Measurements from ENCODE around the gene ZCCHC7.

ZCCHC7 gene

GRCh38 chr9:37342895-37343294 lies 222.5 kb downstream of the ZCCHC7 start:
- no peak for DNase-seq

GRCh38 chr9:37343724-37344123 lies 223.3 kb downstream of the ZCCHC7 start:
- no peak for DNase-seq

DNA sequence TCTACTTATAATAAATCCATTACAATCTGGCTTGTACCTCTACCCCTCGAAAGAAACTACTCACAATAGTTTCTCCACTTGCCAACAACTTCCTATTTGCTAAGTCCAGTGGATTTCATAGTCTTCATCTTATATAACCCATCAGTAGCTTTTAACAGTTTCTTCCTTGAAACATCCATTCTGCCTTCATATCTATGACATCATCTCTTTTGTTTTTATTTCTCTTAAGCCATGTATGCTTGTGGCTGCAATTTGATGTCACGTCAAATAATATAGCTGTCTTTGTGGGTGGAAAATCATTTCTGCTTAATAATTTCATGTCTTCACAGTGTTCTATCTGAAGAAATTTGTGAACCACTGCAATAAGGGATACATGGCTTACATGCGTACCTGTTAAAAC lies 224.7 kb downstream of the ZCCHC7 start:
- DNase-seq: no peak

DNA sequence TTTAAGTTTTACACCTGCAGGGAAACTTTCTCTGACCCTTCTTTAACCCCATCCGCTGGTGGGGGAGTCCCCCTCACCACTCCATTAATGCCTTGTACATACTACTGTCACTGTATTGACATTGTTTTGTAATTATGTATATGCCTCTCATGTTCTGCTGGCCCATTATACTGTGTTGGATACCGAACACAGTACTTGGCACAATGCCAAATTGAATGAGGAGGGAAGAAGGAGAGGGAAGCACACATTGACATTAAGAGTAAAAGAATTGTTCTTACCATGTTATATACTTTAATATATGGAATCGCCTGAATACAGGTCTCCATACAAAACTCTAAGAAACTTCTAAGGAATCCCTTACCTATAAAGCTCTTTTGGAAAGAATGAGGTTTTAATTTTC lies 228.5 kb downstream of the ZCCHC7 start:
- DNase-seq: no peak

- DNase-seq: no peak
Measured at GRCh38 chr9:37350486-37351190, 230.3 kb downstream of the ZCCHC7 start.

GRCh38 chr9:37353791-37354190 lies 233.4 kb downstream of the ZCCHC7 start:
- DNase-seq: no peak

- no peak for DNase-seq
Measured at GRCh38 chr9:37362430-37362829, 242.1 kb downstream of the ZCCHC7 start.

DNA sequence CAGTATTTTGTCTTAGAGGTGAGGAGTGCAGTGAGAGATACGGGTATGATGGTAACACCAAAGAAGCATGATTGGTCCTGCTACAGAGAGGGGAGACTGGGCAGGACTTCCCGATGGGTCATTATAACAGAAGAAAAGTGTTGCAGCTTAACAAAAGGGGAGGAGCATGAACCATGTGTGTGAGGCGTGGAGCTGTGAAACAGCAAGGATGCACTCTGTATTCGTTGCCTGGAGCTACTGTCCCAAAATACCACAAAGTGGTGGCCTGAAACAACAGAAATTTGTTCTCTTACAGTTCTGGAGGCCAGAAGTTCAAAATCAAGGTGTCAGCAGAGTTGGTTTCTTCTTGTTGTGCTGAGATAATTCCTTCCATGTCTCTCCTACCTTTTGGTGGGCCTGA lies 242.8 kb downstream of the ZCCHC7 start:
- no peak for DNase-seq

GRCh38 chr9:37364136-37364535 lies 243.8 kb downstream of the ZCCHC7 start:
- DNase-seq: no peak

- peak; percentile 26 for DNase-seq
Measured at GRCh38 chr9:37364751-37365360, 244.5 kb downstream of the ZCCHC7 start.

- DNase-seq: no peak
Measured at GRCh38 chr9:37369671-37370070, 249.3 kb downstream of the ZCCHC7 start.

GRCh38 chr9:37370282-37370681 lies 249.9 kb downstream of the ZCCHC7 start:
- DNase-seq: no peak

- no peak for DNase-seq
Measured at GRCh38 chr9:37370968-37371563, 250.7 kb downstream of the ZCCHC7 start.

DNA sequence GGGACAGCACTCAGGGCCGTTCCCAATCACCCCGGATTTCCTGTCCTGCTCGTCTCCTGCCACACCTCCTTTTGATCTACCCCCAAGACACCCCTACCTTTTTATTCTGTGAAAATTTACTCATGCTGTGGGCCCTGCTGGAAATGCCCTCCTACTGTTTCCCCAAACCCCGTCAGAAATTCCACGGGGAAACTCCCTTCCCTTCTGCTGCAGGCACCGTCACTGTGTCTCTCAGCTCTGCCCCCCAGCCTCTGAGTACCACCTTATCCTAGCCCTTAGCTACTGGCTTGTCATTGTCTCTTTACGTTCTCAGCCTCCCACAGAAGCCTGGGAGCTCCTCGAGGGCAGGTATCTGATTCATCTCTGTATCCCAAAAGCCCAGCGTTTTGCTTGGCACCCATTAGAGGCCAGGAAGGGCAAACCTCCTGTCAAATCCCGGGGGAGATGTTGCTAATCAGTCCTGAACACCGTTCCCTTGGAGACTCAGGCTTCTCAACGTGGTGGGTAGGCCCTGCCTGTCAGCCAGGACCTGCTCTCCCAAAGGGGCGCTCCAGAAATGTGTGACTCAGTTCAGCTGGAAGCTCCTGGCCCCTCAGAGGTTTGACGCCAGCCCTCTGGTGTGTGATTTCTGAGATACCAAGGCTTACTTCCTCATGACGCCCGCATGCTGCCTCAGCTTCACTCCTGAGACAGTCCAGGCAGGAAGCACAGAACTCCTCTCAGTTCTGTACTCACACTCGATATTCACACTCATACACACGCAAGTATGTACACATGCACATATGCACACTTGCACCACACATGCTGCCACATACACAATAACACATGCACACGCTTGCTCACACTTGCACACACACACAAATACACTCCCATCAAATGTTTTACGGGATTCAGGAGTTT lies 251.4 kb downstream of the ZCCHC7 start:
- DNase-seq: no peak

GRCh38 chr9:37372839-37373238 lies 252.5 kb downstream of the ZCCHC7 start:
- no peak for DNase-seq

- no peak for DNase-seq
Measured at GRCh38 chr9:37373621-37374020, 253.2 kb downstream of the ZCCHC7 start.

DNA sequence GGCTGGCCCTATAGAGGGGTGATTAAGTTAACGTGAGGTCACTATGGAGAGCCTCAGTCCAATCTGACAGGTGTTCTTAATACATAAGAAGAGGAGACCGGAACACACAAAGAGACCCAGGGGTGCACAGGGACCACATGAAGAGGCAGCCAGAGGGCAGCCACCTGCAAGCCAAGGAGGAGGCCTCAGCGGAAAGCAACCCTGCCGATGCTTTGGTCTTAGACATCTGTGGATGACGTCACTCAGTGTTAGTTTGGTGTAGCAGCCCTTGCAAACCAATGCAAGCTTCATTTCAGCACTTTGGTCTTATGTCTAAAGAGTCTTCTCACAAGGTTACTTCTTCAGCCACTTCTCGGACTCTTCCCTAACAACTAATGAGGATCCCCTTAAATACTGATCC lies 254.5 kb downstream of the ZCCHC7 start:
- no peak for DNase-seq

GRCh38 chr9:37377688-37378612 lies 257.6 kb downstream of the ZCCHC7 start:
- DNase-seq: no peak

DNA sequence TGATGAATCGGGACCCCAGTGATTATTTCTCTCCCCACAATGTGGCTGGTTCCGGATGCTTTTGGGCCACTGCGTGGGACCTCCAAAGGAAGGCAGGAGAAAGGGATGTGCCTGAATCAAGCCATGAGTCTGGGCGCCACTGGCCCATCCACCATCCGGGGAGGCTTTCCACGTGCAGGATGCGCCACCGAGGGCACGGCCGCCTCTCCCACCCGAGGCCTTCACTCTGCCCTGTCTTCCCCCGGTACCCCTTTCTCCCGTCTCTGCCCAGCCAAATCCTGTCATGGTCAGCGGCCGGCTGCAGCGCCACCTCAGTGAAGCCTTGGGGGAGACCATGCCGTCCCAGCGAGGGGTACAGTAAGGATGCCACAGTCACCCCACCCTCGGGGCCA lies 258.2 kb downstream of the ZCCHC7 start:
- no peak for DNase-seq

- no peak for DNase-seq
Measured at GRCh38 chr9:37379835-37380234, 259.5 kb downstream of the ZCCHC7 start.

DNA sequence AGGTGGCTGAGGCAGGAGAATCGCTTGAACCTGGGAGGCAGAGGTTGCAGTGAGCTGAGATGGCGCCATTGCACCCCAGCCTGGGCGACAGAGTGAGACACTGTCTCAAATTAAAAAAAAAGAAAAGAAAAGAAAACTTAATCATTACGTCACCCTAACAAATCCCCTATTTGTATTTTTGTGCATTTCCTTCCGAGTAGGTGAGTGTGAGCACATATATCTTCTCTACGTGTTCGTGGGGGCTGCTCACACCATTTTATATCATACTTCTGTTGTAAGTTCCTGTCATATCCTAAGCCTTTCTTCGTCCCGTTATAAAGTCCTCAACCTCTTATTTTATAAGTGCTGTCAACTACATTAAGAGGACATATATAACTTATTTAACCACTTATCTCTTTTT lies 260.2 kb downstream of the ZCCHC7 start:
- DNase-seq: no peak

DNA sequence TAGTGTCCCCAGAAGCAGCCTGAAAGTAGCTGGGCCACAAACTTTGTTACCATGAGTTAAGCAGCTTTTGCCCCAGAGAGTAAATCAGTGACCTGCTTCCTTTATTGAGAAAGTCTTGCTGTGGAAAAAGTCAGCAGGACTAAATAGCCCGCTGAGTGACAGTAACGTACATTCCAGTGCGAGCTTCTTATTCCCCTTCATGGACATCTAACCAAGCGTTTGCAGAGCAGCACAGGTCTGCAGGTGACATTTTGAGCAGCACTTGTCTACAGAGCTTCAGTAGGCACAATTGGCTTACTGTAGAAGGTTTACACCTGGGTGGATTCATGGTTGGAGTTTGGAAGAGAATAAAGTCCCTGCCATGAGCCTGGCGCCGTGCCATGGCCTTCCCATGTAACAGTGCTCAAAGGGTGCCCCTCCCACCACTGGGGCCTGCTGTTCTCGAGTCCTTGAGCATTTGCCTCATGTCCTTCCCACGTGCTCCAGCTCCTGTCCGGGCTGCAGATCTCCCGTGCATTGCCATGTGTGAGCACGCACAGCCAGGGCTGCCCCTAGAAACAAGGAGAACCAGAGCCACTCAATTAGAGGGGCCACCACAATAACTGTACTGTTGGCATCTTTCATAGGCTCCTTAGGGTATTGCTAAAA lies 260.8 kb downstream of the ZCCHC7 start:
- DNase-seq: no peak

All from hematopoietic multipotent progenitor cell treated with erythropoietin and hydrocortisone succinate and interleukin-3 and kit ligand, for 8 days (in vitro differentiated cells).